CD4-positive, alpha-beta T cell treated with Interferon alpha-2 for 1 hour (primary cell): ENCODE results near the gene UTY.
"Not testable (repeated sequence)": the region's sequence is repeated elsewhere in the genome, so short reads cannot be mapped to it uniquely, and the experiment has no call there.

ENCODE experiments used
- DNase-seq, 2 donors: peaks; one replicate each; pipeline ENCODE4 v3.0.0-alpha.2; 2020 to 2022

The UTY gene

GRCh38 chrY:13296176-13296890, 183.5 kb downstream of the UTY start:
- no peak for DNase-seq

- no peak for DNase-seq
Measured at GRCh38 chrY:13295026-13295425, 184.8 kb downstream of the UTY start.

- DNase-seq, result no peak
Measured at GRCh38 chrY:13291199-13291598, 188.6 kb downstream of the UTY start.

- not testable (repeated sequence) for DNase-seq
Measured at GRCh38 chrY:13282151-13283054, 197.4 kb downstream of the UTY start.

- no peak for DNase-seq
Measured at GRCh38 chrY:13279561-13279960, 200.3 kb downstream of the UTY start.

GRCh38 chrY:13271706-13272105, 208.1 kb downstream of the UTY start:
- no peak for DNase-seq

- DNase-seq, result not testable (repeated sequence)
Measured at GRCh38 chrY:13253941-13254440, 225.8 kb downstream of the UTY start.

- no peak for DNase-seq
Measured at GRCh38 chrY:13250421-13250820, 229.4 kb downstream of the UTY start.

- no peak for DNase-seq
Measured at GRCh38 chrY:13243716-13244115, 236.1 kb downstream of the UTY start.

GRCh38 chrY:13233901-13234300, 245.9 kb downstream of the UTY start:
- DNase-seq, result no peak

- DNase-seq, result no peak
Measured at GRCh38 chrY:13233118-13233517, 246.7 kb downstream of the UTY start.

- no peak for DNase-seq
Measured at GRCh38 chrY:13227354-13227953, 252.4 kb downstream of the UTY start.

- no peak for DNase-seq
Measured at GRCh38 chrY:13210961-13211646, 268.7 kb downstream of the UTY start.

GRCh38 chrY:13205214-13205613, 274.6 kb downstream of the UTY start:
- DNase-seq, result no peak
